ENCODE data around the gene TAF4.

DNA sequence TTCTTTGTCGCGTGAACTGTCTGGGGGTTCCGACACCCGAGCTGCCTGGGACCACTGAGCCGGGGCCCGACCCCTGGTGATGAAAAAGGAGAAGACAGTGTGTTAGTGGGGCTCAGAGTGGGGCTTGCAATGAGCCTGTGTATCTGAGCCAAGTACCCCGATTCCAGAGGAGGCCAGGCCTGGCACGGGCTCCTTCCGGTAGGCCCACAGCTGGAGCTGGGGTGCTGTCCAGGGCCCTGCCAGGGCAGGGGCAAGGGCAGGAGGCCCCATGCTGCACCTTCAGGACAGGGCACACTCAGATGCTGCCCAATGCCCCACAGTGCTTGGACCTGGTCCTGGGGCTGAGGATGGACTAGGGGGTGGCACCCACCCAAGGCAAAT, 89.4 kb downstream of the TAF4 start:
- no peak for TF ChIP-seq ZNF114 (tag by site-specific recombination; IDR thresholded peaks at IDR 0.05)
- no peak for TF ChIP-seq ZNF138 (tag by site-specific recombination; IDR thresholded peaks at IDR 0.05; ENCODE audit: borderline replicate concordance)
- TF ChIP-seq ZNF785 (tag by site-specific recombination; IDR thresholded peaks at IDR 0.05): no peak
- TF ChIP-seq ZNF24 (tag by site-specific recombination; IDR thresholded peaks at IDR 0.05): no peak
- no peak for TF ChIP-seq CTCF (tag by site-specific recombination; IDR thresholded peaks at IDR 0.05)
- TF ChIP-seq ZNF274 (IDR thresholded peaks at IDR 0.05; ENCODE audit: low read length): no peak
- TF ChIP-seq ZNF274 (tag by site-specific recombination; IDR thresholded peaks at IDR 0.05; ENCODE audit: borderline replicate concordance): no peak
- TF ChIP-seq PATZ1 (tag by site-specific recombination; IDR thresholded peaks at IDR 0.05): no peak
- TF ChIP-seq, protein P1, sequence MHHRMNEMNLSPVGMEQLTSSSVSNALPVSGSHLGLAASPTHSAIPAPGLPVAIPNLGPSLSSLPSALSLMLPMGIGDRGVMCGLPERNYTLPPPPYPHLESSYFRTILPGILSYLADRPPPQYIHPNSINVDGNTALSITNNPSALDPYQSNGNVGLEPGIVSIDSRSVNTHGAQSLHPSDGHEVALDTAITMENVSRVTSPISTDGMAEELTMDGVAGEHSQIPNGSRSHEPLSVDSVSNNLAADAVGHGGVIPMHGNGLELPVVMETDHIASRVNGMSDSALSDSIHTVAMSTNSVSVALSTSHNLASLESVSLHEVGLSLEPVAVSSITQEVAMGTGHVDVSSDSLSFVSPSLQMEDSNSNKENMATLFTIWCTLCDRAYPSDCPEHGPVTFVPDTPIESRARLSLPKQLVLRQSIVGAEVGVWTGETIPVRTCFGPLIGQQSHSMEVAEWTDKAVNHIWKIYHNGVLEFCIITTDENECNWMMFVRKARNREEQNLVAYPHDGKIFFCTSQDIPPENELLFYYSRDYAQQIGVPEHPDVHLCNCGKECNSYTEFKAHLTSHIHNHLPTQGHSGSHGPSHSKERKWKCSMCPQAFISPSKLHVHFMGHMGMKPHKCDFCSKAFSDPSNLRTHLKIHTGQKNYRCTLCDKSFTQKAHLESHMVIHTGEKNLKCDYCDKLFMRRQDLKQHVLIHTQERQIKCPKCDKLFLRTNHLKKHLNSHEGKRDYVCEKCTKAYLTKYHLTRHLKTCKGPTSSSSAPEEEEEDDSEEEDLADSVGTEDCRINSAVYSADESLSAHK (tag by site-specific recombination; IDR thresholded peaks at IDR 0.05): no peak

Measured in HEK293 (cell line).